ENCODE measurements around the gene CELF2.

CELF2 gene

GRCh38 chr10:11042357-11042756, 24.7 kb downstream of the CELF2 start:
- no peak for TF ChIP-seq CTCF (conservative IDR thresholded peaks at IDR 0.05)
- H3K27ac ChIP-seq: no peak overlapping the region

DNA sequence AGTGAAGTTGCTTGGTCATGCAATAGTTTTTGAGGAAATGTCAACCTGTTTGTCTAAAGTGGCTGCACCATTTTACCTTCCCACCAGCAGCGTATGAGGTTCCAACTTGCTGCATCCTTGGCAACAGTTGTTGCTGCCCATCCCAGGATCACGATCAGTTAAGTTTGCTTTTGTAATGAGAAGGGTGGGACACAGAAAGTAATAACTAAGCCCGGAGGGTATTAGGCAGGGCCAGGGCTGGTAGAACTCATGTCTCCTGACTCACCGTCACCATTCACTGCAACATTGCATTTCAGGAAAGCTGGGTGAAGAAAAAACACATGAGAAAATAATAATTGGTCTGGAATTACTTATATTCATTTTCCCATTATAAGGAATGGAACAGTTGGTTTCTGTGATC, 25.4 kb downstream of the CELF2 start:
- no peak overlapping the region for H3K27ac ChIP-seq
- TF ChIP-seq CTCF (conservative IDR thresholded peaks at IDR 0.05): no peak

- TF ChIP-seq CTCF (conservative IDR thresholded peaks at IDR 0.05): no peak
- H3K27ac ChIP-seq: no peak overlapping the region
Measured at GRCh38 chr10:11043446-11044127, 25.9 kb downstream of the CELF2 start.

- H3K27ac ChIP-seq: no peak overlapping the region
- TF ChIP-seq CTCF (conservative IDR thresholded peaks at IDR 0.05): no peak
Measured at GRCh38 chr10:11045487-11045886, 27.8 kb downstream of the CELF2 start.

- TF ChIP-seq CTCF (conservative IDR thresholded peaks at IDR 0.05): no peak
- H3K27ac ChIP-seq: no peak overlapping the region
Measured at GRCh38 chr10:11045995-11046775, 28.5 kb downstream of the CELF2 start.

DNA sequence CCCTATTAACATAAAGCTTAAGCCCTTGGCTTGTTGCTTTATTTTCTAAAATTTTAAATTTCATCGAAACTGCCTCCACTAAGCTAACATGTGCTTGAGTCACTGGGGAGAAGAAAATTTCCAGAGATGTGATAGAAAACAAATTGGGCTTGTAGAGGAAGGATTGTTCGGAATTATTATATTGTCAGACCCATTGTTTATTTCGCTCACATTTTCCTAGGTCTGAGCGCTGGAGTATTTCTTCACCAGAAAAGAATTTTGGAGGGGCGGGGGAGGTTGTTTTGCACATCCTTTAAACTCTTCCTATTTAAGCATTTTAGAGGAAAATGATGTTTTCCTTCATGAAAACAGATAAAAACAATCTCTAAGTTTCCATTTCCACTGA, 29.1 kb downstream of the CELF2 start:
- no peak overlapping the region for H3K27ac ChIP-seq
- TF ChIP-seq CTCF (conservative IDR thresholded peaks at IDR 0.05): no peak

- no peak for TF ChIP-seq CTCF (conservative IDR thresholded peaks at IDR 0.05)
- H3K27ac ChIP-seq: no peak overlapping the region
Measured at GRCh38 chr10:11048707-11049278, 31.1 kb downstream of the CELF2 start.
